H9 (cell line): ENCODE data around the gene TEX51. TPM values are rescaled to one million over a fixed set of nuclear protein-coding genes. Genes with fewer than 3 reads are reported as not detected.
A peak's percentile ranks its signal among the peaks of the same experiment; 100 is the strongest.

ENCODE experiments used
- DNase-seq: peaks from one replicate; pipeline ENCODE4 v3.0.0-alpha.2; 2017
- H2AFZ ChIP-seq: one replicate; pipeline ENCODE4 v1.6.1; 2013; ENCODE audit warnings: mild to moderate bottlenecking, low read length, control low read depth, moderate library complexity
- H2AK5ac ChIP-seq: 2 replicates; pipeline ENCODE4 v1.6.1; 2013; ENCODE audit warnings: low read length, control low read depth, mixed read lengths; ENCODE audit not compliant: insufficient read length
- H2BK120ac ChIP-seq: one replicate; pipeline ENCODE4 v1.6.1; 2013; ENCODE audit warnings: low read depth, mild to moderate bottlenecking, low read length, control low read depth, inconsistent platforms; ENCODE audit not compliant: poor library complexity, severe bottlenecking
- H2BK12ac ChIP-seq: 2 replicates; pipeline ENCODE4 v1.6.1; 2013; ENCODE audit warnings: low read length, control low read depth, mixed read lengths, low read depth; ENCODE audit not compliant: insufficient read length
- H2BK15ac ChIP-seq: 2 replicates; pipeline ENCODE4 v1.6.1; 2013; ENCODE audit warnings: low read depth, low read length, control low read depth
- H2BK20ac ChIP-seq: one replicate; pipeline ENCODE4 v1.6.1; 2013; ENCODE audit warnings: low read depth, mild to moderate bottlenecking, low read length, control low read depth, inconsistent platforms; ENCODE audit not compliant: poor library complexity, severe bottlenecking
- H2BK5ac ChIP-seq: 2 replicates; pipeline ENCODE4 v1.6.1; 2013; ENCODE audit warnings: low read length, control low read depth, mixed read lengths; ENCODE audit not compliant: insufficient read length
- H3K14ac ChIP-seq: 2 replicates; pipeline ENCODE4 v1.6.1; 2013; ENCODE audit warnings: low read length, control low read depth; ENCODE audit not compliant: insufficient read depth
- H3K18ac ChIP-seq: 2 replicates; pipeline ENCODE4 v1.6.1; 2013; ENCODE audit warnings: low read depth, mild to moderate bottlenecking, mixed read lengths, low read length, control low read depth; ENCODE audit not compliant: insufficient read length
- H3K23ac ChIP-seq: 2 replicates; pipeline ENCODE4 v1.6.1; 2013; ENCODE audit warnings: low read length, control low read depth, mixed read lengths, low read depth; ENCODE audit not compliant: insufficient read length
- H3K23me2 ChIP-seq: 2 replicates; pipeline ENCODE4 v1.6.1; 2013; ENCODE audit warnings: low read depth, mild to moderate bottlenecking, mixed read lengths, low read length, control low read depth; ENCODE audit not compliant: insufficient read length, poor library complexity, severe bottlenecking
- H3K27ac ChIP-seq: 2 replicates; pipeline ENCODE4 v1.5.1; 2013; ENCODE audit warnings: low read length, control low read depth, mixed read lengths, low read depth; ENCODE audit not compliant: insufficient read length
- H3K27me3 ChIP-seq: 2 replicates; pipeline ENCODE4 v1.6.1; 2013; ENCODE audit warnings: low read length, control low read depth, inconsistent platforms; ENCODE audit not compliant: insufficient read depth
- H3K4ac ChIP-seq: 2 replicates; pipeline ENCODE4 v1.6.1; 2013; ENCODE audit warnings: low read depth, mild to moderate bottlenecking, control low read depth, inconsistent platforms, low read length, moderate library complexity
- H3K4me1 ChIP-seq: 2 replicates; pipeline ENCODE4 v1.6.1; 2013; ENCODE audit warnings: low read length, control low read depth, inconsistent platforms; ENCODE audit not compliant: insufficient read depth
- H3K4me2 ChIP-seq: 2 replicates; pipeline ENCODE4 v1.6.1; 2013; ENCODE audit warnings: low read length, control low read depth, mixed read lengths; ENCODE audit not compliant: insufficient read length, insufficient read depth
- H3K56ac ChIP-seq: 2 replicates; pipeline ENCODE4 v1.6.1; 2013; ENCODE audit warnings: low read depth, mild to moderate bottlenecking, mixed read lengths, low read length, control low read depth; ENCODE audit not compliant: insufficient read length
- H3K79me1 ChIP-seq: 2 replicates; pipeline ENCODE4 v1.6.1; 2013; ENCODE audit warnings: low read depth, mild to moderate bottlenecking, moderate library complexity, low read length, control low read depth, inconsistent platforms; ENCODE audit not compliant: insufficient read depth, poor library complexity, severe bottlenecking
- H3K79me2 ChIP-seq: 2 replicates; pipeline ENCODE4 v1.6.1; 2013; ENCODE audit warnings: low read length, control low read depth, inconsistent platforms; ENCODE audit not compliant: insufficient read depth
- H3K9ac ChIP-seq: 2 replicates; pipeline ENCODE4 v1.6.1; 2013; ENCODE audit warnings: low read length, control low read depth, mixed read lengths; ENCODE audit not compliant: insufficient read length; ENCODE audit errors: extremely low read depth
- H3K9me3 ChIP-seq: one replicate; pipeline ENCODE4 v1.6.1; 2013; ENCODE audit warnings: low read depth, low read length, inconsistent platforms; ENCODE audit not compliant: control insufficient read depth
- H3T11ph ChIP-seq: one replicate; pipeline ENCODE4 v1.6.1; 2013; ENCODE audit warnings: mild to moderate bottlenecking, low read length, control low read depth, inconsistent platforms
- H4K20me1 ChIP-seq: one replicate; pipeline ENCODE4 v1.6.1; 2013; ENCODE audit not compliant: control insufficient read depth, insufficient read length, insufficient read depth
- H4K5ac ChIP-seq: 2 replicates; pipeline ENCODE4 v1.6.1; 2013; ENCODE audit warnings: low read depth, mild to moderate bottlenecking, mixed read lengths, low read length, control low read depth; ENCODE audit not compliant: insufficient read length
- H4K8ac ChIP-seq: replicated peaks from 2 replicates; pipeline ENCODE4 v1.6.1; 2013; ENCODE audit warnings: low read length, control low read depth, mixed read lengths, low read depth; ENCODE audit not compliant: insufficient read length
- H4K91ac ChIP-seq: 2 replicates; pipeline ENCODE4 v1.6.1; 2013; ENCODE audit warnings: low read depth, mild to moderate bottlenecking, moderate library complexity, mixed read lengths, low read length, control low read depth; ENCODE audit not compliant: insufficient read length
- H3K27ac Mint-ChIP-seq, 3 experiments: 2 replicates in 2 of 3; 3 replicates in 1 of 3; pipeline ENCODE4 v1.8.0; 2020 to 2021; ENCODE audit warnings: mixed read lengths in 3 of 3, mild to moderate bottlenecking in 1 of 3, moderate library complexity in 1 of 3
- H3K27me3 Mint-ChIP-seq: 2 replicates; pipeline ENCODE4 v1.8.0; 2021; ENCODE audit warnings: low read depth, mild to moderate bottlenecking, moderate library complexity, mixed read lengths
- H3K36me3 Mint-ChIP-seq, 3 experiments: 2 replicates in 2 of 3; 3 replicates in 1 of 3; pipeline ENCODE4 v1.8.0; 2020 to 2021; ENCODE audit warnings: low read depth in 3 of 3, mixed read lengths in 3 of 3; ENCODE audit not compliant: insufficient read depth in 1 of 3
- H3K4me1 Mint-ChIP-seq, 2 experiments: 2 replicates each; pipeline ENCODE4 v1.8.0; 2020; ENCODE audit warnings: mixed read lengths in 2 of 2
- H3K4me3 Mint-ChIP-seq, 2 experiments: 2 replicates in 1 of 2; 3 replicates in 1 of 2; pipeline ENCODE4 v1.8.0; 2020 to 2021; ENCODE audit warnings: mild to moderate bottlenecking in 2 of 2, mixed read lengths in 2 of 2, moderate library complexity in 1 of 2
- H3K9me3 Mint-ChIP-seq, 2 experiments: 2 replicates in 1 of 2; 3 replicates in 1 of 2; pipeline ENCODE4 v1.8.0; 2020; ENCODE audit warnings: mild to moderate bottlenecking in 2 of 2, mixed read lengths in 2 of 2, moderate library complexity in 1 of 2
- WGBS: extraction: QIAGEN DNeasy Blood & Tissue Kit; methylation state at CpG from one replicate; pipeline ENCODE4 v1.1.7; 2013; ENCODE audit warnings: missing lambda C conversion rate, low lambda C conversion rate, mixed read lengths; ENCODE audit not compliant: insufficient read length; ENCODE audit errors: extremely low coverage; 5-methylcytosine and 5-hydroxymethylcytosine counted together
- total RNA-seq: library from RNA; stranded (reverse); gene quantifications from 2 replicates; pipeline ENCODE4 v1.2.1, GENCODE V29; 2021
- TF ChIP-seq, protein P1 (sequence below): fragments of 200-600 bp; sonication (generic); conservative IDR thresholded peaks from 3 replicates; pipeline ENCODE4 v1.8.0; 2021; ENCODE audit warnings: antibody characterized with exemption, mild to moderate bottlenecking

Gene TEX51
- total RNA-seq, 1 experiment from 2014 or later: not detected

- peaks cover 16 to 25% of the 10 kb centered on the region in 2 experiments for H3K4me1 Mint-ChIP-seq
- Histone ChIP-seq H2BK120ac (no peak overlapping the region), H2AK5ac (no peak overlapping the region), H2BK15ac (no peak overlapping the region), H2BK12ac (no peak overlapping the region), H3K56ac (no peak overlapping the region), H3K9ac (no peak overlapping the region), H3K4me2 (no peak overlapping the region), H4K5ac (no peak overlapping the region), H3K23ac (no peak overlapping the region), H3K4me1 (no peaks in the 10 kb centered on the region), H3K9me3 (no peaks in the 10 kb centered on the region), H3K79me1 (no peaks in the 10 kb centered on the region), H3K27me3 (no peaks in the 10 kb centered on the region), H2BK20ac (no peak overlapping the region), H3K79me2 (no peaks in the 10 kb centered on the region), H3K23me2 (peaks cover 5% of the 10 kb centered on the region), H3K14ac (no peak overlapping the region; the same call in 1 of the 2 replicates), H2BK5ac (no peak overlapping the region), H4K20me1 (no peaks in the 10 kb centered on the region), H3K27ac (no peak overlapping the region), H3K18ac (no peak overlapping the region), H2AFZ (no peak overlapping the region), H4K8ac (no peak overlapping the region), H4K91ac (no peak overlapping the region), H3K4ac (no peak overlapping the region), H3T11ph (no peak overlapping the region)
- no peaks in the 10 kb centered on the region; a peak in 1 of 7 replicates for H3K36me3 Mint-ChIP-seq
- H3K27me3 Mint-ChIP-seq: peaks cover 29% of the 10 kb centered on the region
- H3K9me3 Mint-ChIP-seq: peaks cover 0 to 3% of the 10 kb centered on the region in 2 experiments; a peak in 1 of 5 replicates
- TF ChIP-seq, protein P1, sequence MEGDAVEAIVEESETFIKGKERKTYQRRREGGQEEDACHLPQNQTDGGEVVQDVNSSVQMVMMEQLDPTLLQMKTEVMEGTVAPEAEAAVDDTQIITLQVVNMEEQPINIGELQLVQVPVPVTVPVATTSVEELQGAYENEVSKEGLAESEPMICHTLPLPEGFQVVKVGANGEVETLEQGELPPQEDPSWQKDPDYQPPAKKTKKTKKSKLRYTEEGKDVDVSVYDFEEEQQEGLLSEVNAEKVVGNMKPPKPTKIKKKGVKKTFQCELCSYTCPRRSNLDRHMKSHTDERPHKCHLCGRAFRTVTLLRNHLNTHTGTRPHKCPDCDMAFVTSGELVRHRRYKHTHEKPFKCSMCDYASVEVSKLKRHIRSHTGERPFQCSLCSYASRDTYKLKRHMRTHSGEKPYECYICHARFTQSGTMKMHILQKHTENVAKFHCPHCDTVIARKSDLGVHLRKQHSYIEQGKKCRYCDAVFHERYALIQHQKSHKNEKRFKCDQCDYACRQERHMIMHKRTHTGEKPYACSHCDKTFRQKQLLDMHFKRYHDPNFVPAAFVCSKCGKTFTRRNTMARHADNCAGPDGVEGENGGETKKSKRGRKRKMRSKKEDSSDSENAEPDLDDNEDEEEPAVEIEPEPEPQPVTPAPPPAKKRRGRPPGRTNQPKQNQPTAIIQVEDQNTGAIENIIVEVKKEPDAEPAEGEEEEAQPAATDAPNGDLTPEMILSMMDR: no peak
- H3K4me3 Mint-ChIP-seq: no peak overlapping the region
- DNase-seq: peak; percentile 15
- no CpG with 5 or more reads among the region's 8 CpGs for WGBS
- H3K27ac Mint-ChIP-seq: no peak overlapping the region; a peak in 2 of 7 replicates
These were observed 9.1 kb upstream of the TEX51 start for GRCh38 chr2:126889496-126890135.
